Skeletal muscle tissue (tissue), 4 donors: ENCODE results near the gene SAP30BP. TPM values are rescaled to one million over a fixed set of nuclear protein-coding genes. Genes with fewer than 3 reads are reported as not detected.

Experiments
- H3K27ac ChIP-seq: one replicate; pipeline ENCODE4 v1.7.0; 2013; ENCODE audit warnings: mild to moderate bottlenecking, low read depth, low read length, inconsistent platforms
- H3K27me3 ChIP-seq, 3 donors: one replicate each; pipeline ENCODE4 v1.7.0; 2013; ENCODE audit warnings: low read length in 3 of 3; ENCODE audit not compliant: control insufficient read depth in 3 of 3, insufficient read depth in 3 of 3
- H3K36me3 ChIP-seq, 3 donors: one replicate each; pipeline ENCODE4 v1.7.0; 2013; ENCODE audit warnings: low read length in 3 of 3; ENCODE audit not compliant: control insufficient read depth in 3 of 3, insufficient read depth in 3 of 3
- H3K4me1 ChIP-seq, 3 donors: one replicate each; pipeline ENCODE4 v1.7.0; 2013; ENCODE audit warnings: low read length in 3 of 3, mild to moderate bottlenecking in 3 of 3; ENCODE audit not compliant: control insufficient read depth in 3 of 3, insufficient read depth in 3 of 3
- H3K4me3 ChIP-seq, 3 donors: one replicate each; pipeline ENCODE4 v1.7.0; 2013; ENCODE audit warnings: low read length in 3 of 3
- H3K9ac ChIP-seq, 3 donors: one replicate each; pipeline ENCODE4 v1.7.0; 2013; ENCODE audit warnings: low read length in 3 of 3, mild to moderate bottlenecking in 3 of 3, moderate library complexity in 2 of 3, low read depth in 1 of 3
- H3K9me3 ChIP-seq, 3 donors: one replicate each; pipeline ENCODE4 v1.7.0; 2013; ENCODE audit warnings: low read length in 3 of 3; ENCODE audit not compliant: control insufficient read depth in 3 of 3
- total RNA-seq: library from RNA; depleted of rRNA; stranded (reverse); fragments of >200 nt; gene quantifications from one replicate; pipeline ENCODE4 v1.2.3, GENCODE V29; 2014
- donor health status: Osteomylitis.

Gene SAP30BP
- total RNA-seq, 1 donor from 2014 or later: 36.5 TPM

GRCh38 chr17:75646638-75646992, 20.5 kb upstream of the SAP30BP start:
- no peak overlapping the region for H3K4me3 ChIP-seq
- no peak overlapping the region for H3K27ac ChIP-seq
- H3K36me3 ChIP-seq: peaks cover 28 to 32% (median 28%) of the 10 kb centered on the region in 3 donors
- no peaks in the 10 kb centered on the region for H3K9me3 ChIP-seq
- H3K27me3 ChIP-seq: no peaks in the 10 kb centered on the region
- peaks cover 2 to 4% (median 3%) of the 10 kb centered on the region in 3 donors for H3K4me1 ChIP-seq
- no peak overlapping the region for H3K9ac ChIP-seq

GRCh38 chr17:75647061-75647460, 20.1 kb upstream of the SAP30BP start:
- H3K27me3 ChIP-seq: no peaks in the 10 kb centered on the region
- H3K4me3 ChIP-seq: no peak overlapping the region
- no peak overlapping the region for H3K27ac ChIP-seq
- no peaks in the 10 kb centered on the region for H3K9me3 ChIP-seq
- peaks cover 0 to 2% (median 0%) of the 10 kb centered on the region in 3 donors for H3K4me1 ChIP-seq
- H3K36me3 ChIP-seq: peaks cover 27 to 28% (median 28%) of the 10 kb centered on the region in 3 donors
- no peak overlapping the region for H3K9ac ChIP-seq

DNA sequence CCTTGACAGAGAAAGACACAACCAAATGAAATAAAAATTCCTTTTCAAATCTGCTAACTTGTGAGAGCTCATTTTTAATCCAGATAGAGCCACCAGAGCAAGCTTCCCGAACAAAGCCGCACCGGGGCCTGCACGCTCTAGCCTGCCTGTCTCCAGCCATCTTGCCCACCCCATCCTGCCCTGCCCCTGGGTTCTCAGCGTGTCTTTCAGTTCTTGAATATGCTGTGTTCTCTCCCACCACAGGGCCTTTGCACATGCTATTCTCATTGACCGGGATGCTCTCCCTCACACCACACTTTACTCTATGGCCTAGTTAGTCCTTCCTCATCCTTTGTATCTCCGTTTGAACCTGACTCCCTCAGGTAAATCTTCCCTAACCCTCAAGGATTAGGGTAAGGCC, 19.2 kb upstream of the SAP30BP start:
- Histone ChIP-seq H3K9me3 (no peaks in the 10 kb centered on the region), H3K4me1 (peaks cover 0 to 2% (median 0%) of the 10 kb centered on the region in 3 donors), H3K9ac (no peak overlapping the region), H3K4me3 (no peak overlapping the region), H3K27me3 (no peaks in the 10 kb centered on the region), H3K36me3 (peaks cover 28 to 32% (median 28%) of the 10 kb centered on the region in 3 donors), H3K27ac (no peak overlapping the region)

DNA sequence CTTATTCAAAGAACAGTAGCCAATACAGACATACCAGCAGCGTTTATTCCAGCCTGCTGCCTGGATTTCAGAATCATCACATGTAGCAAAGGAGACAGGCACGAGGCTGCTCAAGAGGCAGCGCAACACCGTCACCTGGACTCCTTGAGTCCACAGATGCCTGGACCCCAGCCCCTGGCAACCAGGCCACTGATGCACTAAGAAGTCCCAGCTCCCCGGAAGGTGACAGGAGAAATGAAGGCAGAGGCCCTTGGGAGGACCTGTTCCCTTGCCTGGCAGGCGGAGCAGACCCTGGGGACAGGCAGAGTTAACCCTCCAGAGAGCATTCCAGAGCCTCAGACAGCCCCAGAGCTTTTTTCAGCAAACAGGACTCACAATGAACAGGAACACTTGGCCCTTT, 17.5 kb upstream of the SAP30BP start:
- no peaks in the 10 kb centered on the region for H3K27me3 ChIP-seq
- H3K9me3 ChIP-seq: no peaks in the 10 kb centered on the region
- peaks cover 0 to 2% (median 0%) of the 10 kb centered on the region in 3 donors for H3K4me1 ChIP-seq
- no peak overlapping the region for H3K4me3 ChIP-seq
- H3K9ac ChIP-seq: no peak overlapping the region
- peaks cover 25 to 33% (median 32%) of the 10 kb centered on the region in 3 donors for H3K36me3 ChIP-seq
- H3K27ac ChIP-seq: no peak overlapping the region

GRCh38 chr17:75650874-75651273, 16.3 kb upstream of the SAP30BP start:
- Histone ChIP-seq H3K4me1 (peaks cover 0 to 2% (median 0%) of the 10 kb centered on the region in 3 donors), H3K27ac (no peak overlapping the region), H3K9me3 (no peaks in the 10 kb centered on the region), H3K9ac (no peak overlapping the region), H3K36me3 (peaks cover 25 to 38% (median 30%) of the 10 kb centered on the region in 3 donors), H3K4me3 (no peak overlapping the region), H3K27me3 (no peaks in the 10 kb centered on the region)

GRCh38 chr17:75652341-75652740, 14.8 kb upstream of the SAP30BP start:
- Histone ChIP-seq H3K4me1 (no peaks in the 10 kb centered on the region), H3K36me3 (peaks cover 24 to 41% (median 28%) of the 10 kb centered on the region in 3 donors), H3K27ac (no peak overlapping the region), H3K4me3 (no peak overlapping the region), H3K9ac (no peak overlapping the region), H3K27me3 (no peaks in the 10 kb centered on the region), H3K9me3 (no peaks in the 10 kb centered on the region)

GRCh38 chr17:75652934-75653549, 14.1 kb upstream of the SAP30BP start:
- Histone ChIP-seq H3K9ac (no peak overlapping the region), H3K4me1 (no peaks in the 10 kb centered on the region), H3K36me3 (peaks cover 23 to 42% (median 29%) of the 10 kb centered on the region in 3 donors), H3K4me3 (no peak overlapping the region), H3K9me3 (no peaks in the 10 kb centered on the region), H3K27me3 (no peaks in the 10 kb centered on the region), H3K27ac (no peak overlapping the region)

DNA sequence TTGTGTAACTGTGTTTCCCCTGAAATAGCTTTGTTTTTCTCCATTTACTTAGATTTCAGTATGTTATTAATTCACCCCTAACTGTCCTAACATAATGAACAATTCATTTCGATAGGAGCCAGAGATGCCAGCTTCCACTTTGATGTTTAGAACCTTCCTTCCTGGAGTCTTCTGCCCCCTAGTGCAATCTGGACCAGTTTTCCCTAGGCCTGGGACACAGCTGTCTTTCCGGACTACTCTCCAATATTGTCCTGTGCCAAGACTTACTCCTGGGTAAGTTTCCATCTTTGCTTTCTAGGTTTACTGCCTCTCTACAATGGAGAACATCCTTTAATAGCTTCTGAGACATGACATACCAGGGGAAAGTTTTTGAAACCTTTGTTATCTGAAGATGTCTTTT, 13.0 kb upstream of the SAP30BP start:
- Histone ChIP-seq H3K27ac (no peak overlapping the region), H3K9ac (no peak overlapping the region), H3K4me3 (no peak overlapping the region), H3K27me3 (no peaks in the 10 kb centered on the region), H3K9me3 (no peaks in the 10 kb centered on the region), H3K36me3 (peaks cover 26 to 43% (median 30%) of the 10 kb centered on the region in 3 donors), H3K4me1 (no peaks in the 10 kb centered on the region)

GRCh38 chr17:75658237-75658636, 8.9 kb upstream of the SAP30BP start:
- no peaks in the 10 kb centered on the region for H3K9me3 ChIP-seq
- H3K36me3 ChIP-seq: peaks cover 32 to 42% (median 41%) of the 10 kb centered on the region in 3 donors
- no peaks in the 10 kb centered on the region for H3K27me3 ChIP-seq
- H3K4me3 ChIP-seq: no peak overlapping the region
- no peaks in the 10 kb centered on the region for H3K4me1 ChIP-seq
- H3K27ac ChIP-seq: no peak overlapping the region
- no peak overlapping the region for H3K9ac ChIP-seq

GRCh38 chr17:75661531-75661930, 5.6 kb upstream of the SAP30BP start:
- H3K36me3 ChIP-seq: peaks cover 32 to 41% (median 39%) of the 10 kb centered on the region in 3 donors
- no peak overlapping the region for H3K9ac ChIP-seq
- no peak overlapping the region for H3K4me3 ChIP-seq
- H3K9me3 ChIP-seq: no peaks in the 10 kb centered on the region
- no peak overlapping the region for H3K27ac ChIP-seq
- H3K4me1 ChIP-seq: peaks cover 8 to 10% (median 9%) of the 10 kb centered on the region in 3 donors
- H3K27me3 ChIP-seq: no peaks in the 10 kb centered on the region
